Activated T-cell treated with anti-CD3 and anti-CD28 coated beads for 1 hour (primary cell): Measurements from ENCODE around the gene HLA-G.
"Not testable (repeated sequence)": the region's sequence is repeated elsewhere in the genome, so short reads cannot be mapped to it uniquely, and the experiment has no call there.

Source experiments
- DNase-seq: peaks from one replicate; pipeline ENCODE4 v3.0.0-alpha.2; 2020; ENCODE audit warnings: low read depth

The HLA-G gene

GRCh38 chr6:29872791-29873190 is 45.2 kb downstream of the HLA-G start:
- no peak for DNase-seq

GRCh38 chr6:29875257-29875656 is 47.6 kb downstream of the HLA-G start:
- DNase-seq, result no peak

GRCh38 chr6:29875734-29876133 is 48.1 kb downstream of the HLA-G start:
- not testable (repeated sequence) for DNase-seq
